AG09309 (cell line): ENCODE measurements around the gene CELA3B.
A peak's percentile ranks its signal among the peaks of the same experiment; 100 is the strongest.

Experiments
- DNase-seq: peaks from one replicate; pipeline ENCODE4 v3.0.0-alpha.2; 2010; ENCODE audit warnings: low read depth
- H3K4me3 ChIP-seq: 2 replicates; pipeline ENCODE4 v1.5.1; 2011; ENCODE audit warnings: mild to moderate bottlenecking, low read depth, low read length, moderate library complexity; ENCODE audit not compliant: control insufficient read depth
- TF ChIP-seq, protein P1 (sequence below): IDR thresholded peaks from 2 replicates; pipeline ENCODE4 v1.5.1; 2011; ENCODE audit warnings: mild to moderate bottlenecking, low read depth, low read length, inconsistent platforms; ENCODE audit not compliant: insufficient read depth, control insufficient read depth; ENCODE audit errors: missing control alignments

Gene CELA3B

DNA sequence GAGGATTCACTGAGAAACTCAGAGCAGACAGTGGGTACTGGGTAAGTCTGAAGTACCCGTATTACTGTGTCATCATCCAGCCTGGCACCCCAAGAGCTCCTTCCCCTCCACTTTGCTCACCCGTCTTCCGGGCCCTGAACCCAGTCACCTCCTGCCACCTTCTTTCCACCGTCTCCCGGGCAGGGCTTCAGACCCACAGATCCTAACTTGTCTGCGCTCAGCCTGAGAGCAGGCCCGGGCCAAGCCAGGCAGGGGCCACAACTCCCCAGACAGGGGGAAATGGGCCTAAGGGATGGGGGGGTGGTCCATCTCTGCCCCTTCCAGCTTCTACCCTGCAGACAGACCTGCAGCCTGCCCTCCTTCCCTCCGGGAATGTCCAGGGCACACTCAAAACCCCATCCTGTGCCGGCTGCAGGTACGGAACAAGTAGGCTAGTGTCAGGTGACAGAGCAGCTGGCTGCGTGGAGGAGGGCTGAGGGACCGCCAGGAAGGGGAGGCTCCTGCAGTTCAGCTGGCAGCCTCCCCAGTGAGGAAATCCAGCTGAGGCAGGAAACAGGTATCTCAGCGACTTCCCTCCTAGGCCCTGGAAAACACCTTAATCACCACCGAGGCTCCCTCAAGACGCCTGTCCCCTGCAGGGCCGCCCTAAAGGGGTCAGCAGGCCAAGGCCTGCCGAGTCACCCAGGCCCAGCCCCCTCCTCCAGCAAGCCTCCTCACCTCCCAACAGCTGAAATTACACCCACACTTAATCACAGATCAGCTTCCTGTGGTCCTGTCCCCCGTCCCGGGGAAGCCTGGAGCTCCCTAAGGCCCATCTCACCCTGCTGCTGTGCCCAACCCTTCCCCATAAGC lies 43.2 kb upstream of the CELA3B start:
- TF ChIP-seq, protein P1, sequence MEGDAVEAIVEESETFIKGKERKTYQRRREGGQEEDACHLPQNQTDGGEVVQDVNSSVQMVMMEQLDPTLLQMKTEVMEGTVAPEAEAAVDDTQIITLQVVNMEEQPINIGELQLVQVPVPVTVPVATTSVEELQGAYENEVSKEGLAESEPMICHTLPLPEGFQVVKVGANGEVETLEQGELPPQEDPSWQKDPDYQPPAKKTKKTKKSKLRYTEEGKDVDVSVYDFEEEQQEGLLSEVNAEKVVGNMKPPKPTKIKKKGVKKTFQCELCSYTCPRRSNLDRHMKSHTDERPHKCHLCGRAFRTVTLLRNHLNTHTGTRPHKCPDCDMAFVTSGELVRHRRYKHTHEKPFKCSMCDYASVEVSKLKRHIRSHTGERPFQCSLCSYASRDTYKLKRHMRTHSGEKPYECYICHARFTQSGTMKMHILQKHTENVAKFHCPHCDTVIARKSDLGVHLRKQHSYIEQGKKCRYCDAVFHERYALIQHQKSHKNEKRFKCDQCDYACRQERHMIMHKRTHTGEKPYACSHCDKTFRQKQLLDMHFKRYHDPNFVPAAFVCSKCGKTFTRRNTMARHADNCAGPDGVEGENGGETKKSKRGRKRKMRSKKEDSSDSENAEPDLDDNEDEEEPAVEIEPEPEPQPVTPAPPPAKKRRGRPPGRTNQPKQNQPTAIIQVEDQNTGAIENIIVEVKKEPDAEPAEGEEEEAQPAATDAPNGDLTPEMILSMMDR, result no peak
- H3K4me3 ChIP-seq, result no peak overlapping the region; the same call in none of the 2 replicates
- no peak for DNase-seq

DNA sequence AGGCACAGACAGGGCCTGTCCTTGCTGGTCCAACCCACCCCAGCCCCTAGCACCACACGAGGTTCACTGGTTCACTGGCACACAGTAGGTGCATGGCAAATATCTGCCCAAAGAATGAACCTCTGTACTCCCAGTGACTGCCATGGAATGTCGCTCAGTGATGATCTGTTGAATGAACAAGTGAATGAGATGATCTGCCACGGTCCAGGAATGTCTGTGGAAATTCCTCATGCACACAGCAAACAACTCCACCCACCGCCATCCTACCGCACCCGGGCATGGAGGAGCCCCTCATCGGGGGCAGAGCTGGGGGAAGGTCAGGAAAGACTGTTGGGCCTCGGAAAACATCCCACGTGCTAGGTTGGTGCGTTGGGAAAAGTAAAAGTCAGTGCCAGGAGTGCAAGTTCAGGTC lies 41.4 kb upstream of the CELA3B start:
- H3K4me3 ChIP-seq, result peak overlapping the region; percentile 87
- TF ChIP-seq, protein P1, result no peak
- no peak for DNase-seq

DNA sequence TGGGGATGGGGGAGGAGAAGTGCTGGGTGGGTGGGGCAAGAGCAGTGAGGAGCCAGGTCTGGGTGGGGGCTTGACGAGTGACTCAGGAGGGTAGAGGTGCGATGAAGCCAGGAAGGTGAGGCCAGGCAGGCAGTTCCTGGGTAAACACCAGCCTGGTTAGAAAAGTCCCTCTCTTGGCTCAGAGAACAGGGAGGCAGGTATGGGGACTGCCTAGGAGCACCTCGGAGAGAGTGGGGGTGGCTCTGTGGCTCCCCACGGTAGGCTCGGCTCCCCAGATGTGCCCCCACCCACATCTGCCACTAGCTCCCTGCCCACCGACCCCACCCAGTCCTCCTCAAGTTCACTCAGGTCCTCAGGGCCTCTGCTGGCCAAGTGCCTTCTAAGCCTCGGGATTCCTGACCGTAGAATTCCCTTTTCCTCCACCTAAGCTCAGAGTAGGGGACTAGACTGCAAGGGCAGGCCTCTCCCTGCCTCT lies 40.9 kb upstream of the CELA3B start:
- peak overlapping the region; percentile 87 for H3K4me3 ChIP-seq
- no peak for DNase-seq
- TF ChIP-seq, protein P1, result no peak

DNA sequence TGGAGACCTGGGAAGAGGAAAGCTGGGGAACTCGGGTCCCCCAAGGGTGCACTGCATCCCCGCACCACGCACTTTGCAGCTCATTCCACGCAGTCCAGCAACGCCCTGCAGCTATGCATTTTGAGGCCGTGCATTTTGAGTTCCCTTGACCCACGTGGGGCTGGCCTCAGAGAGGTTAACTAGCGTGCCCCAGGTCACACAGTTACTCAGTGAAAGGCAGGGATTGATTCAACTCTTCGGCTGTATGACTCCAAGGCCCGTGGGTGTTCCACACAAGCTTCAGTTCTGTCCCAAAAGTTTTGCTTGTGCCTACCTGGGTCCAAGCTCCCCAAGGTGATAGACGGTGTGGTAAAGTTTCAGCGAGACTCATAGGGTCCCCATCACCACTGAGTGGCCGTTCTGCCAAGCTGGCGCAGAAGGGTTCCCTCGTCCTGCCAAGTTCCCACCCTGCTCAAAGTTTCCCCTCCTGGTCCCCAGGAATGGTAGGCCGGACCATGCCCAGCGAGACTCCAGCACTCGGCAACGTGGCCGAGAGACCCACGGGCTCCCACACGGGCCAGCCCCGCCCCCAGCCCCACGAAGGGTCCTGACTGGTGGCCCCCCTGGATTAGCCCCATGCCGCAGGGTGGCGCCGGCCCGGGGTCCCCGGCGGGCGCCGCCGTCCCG lies 40.3 kb upstream of the CELA3B start:
- DNase-seq, result no peak
- peak overlapping the region; percentile 87 for H3K4me3 ChIP-seq
- TF ChIP-seq, protein P1, result no peak

DNA sequence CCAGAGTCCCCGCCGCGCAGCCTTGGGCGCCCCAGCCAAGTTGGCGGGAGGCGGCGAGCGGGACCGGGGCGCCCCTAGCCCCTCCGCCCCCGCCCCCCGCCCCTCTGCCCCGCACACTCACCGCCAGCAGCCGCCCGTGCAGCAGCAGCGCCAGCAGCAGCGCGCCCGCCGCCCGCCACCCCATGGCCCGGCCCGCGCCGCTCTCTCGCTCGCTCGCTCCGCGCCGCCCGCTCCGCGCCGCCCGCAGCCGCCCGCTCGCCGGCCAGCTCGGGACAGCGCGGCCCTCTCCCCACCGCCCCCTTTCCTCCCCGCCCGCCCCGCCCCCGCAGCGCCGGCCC lies 39.8 kb upstream of the CELA3B start, which contains the start of gene HSPG2:
HSPG2 (minus strand) TSS at position 277 of the 338 bp plus-strand sequence; CDS start at position 184, 93 bp downstream.
- DNase-seq, result no peak
- TF ChIP-seq, protein P1, result no peak
- peak within 1 kb of the TSS; percentile 87 for H3K4me3 ChIP-seq

DNA sequence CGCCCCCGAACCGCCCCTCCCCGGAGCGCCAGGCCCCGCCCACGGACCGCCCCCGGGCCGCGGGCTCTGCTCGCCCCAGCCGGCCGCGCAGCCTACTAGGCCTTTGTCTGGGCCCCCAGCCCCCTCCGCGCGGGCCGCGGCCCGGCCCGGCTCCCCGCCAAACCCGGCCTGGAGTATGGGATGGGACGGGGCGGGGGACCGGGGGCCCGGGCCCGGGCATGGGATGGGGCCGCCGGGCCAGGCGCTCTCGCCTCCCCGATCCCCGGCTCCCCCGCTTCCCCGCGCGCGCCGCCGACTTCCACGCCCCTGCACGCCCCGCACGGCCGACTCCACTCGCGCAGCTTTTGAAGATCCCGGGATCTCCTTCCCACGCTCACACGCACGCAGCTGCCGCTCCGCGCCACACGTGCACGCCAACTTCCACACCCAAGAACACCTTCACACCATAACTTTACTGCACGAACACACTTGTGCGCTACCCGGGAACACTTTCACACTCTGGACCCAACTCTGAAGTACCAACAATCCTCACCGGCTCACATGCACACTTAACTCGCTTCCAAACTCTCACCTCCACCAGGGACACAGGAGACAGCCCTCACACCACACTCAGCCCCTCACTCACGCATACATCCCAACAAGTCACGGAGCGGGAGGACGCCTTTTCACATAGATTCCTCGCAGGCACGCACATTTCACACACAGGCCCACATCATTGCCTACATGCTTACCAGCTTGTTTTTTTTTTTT lies 39.3 kb upstream of the CELA3B start:
- no peak for DNase-seq
- peak overlapping the region; percentile 25 for H3K4me3 ChIP-seq
- TF ChIP-seq, protein P1, result no peak
